Measurements from ENCODE around the gene ABCB11.
"Not testable (repeated sequence)": the region's sequence is repeated elsewhere in the genome, so short reads cannot be mapped to it uniquely, and the experiment has no call there.

Gene ABCB11

GRCh38 chr2:169015943-169016342 lies 15.2 kb downstream of the ABCB11 start:
- DNase-seq (ENCODE audit: low read depth): no peak
- TF ChIP-seq CTCF (conservative IDR thresholded peaks at IDR 0.05; ENCODE audit: control insufficient read depth, insufficient read depth, low read depth, low read length): no peak
- H3K4me3 ChIP-seq (ENCODE audit: control insufficient read depth, low read depth, low read length): no peak overlapping the region

- no peak for DNase-seq (ENCODE audit: low read depth)
- no peak for TF ChIP-seq CTCF (conservative IDR thresholded peaks at IDR 0.05; ENCODE audit: control insufficient read depth, insufficient read depth, low read depth, low read length)
- no peak overlapping the region for H3K4me3 ChIP-seq (ENCODE audit: control insufficient read depth, low read depth, low read length)
Observed at GRCh38 chr2:169014780-169015179, 16.3 kb downstream of the ABCB11 start.

GRCh38 chr2:169013628-169014026 lies 17.5 kb downstream of the ABCB11 start:
- no peak for TF ChIP-seq CTCF (conservative IDR thresholded peaks at IDR 0.05; ENCODE audit: control insufficient read depth, insufficient read depth, low read depth, low read length)
- no peak overlapping the region for H3K4me3 ChIP-seq (ENCODE audit: control insufficient read depth, low read depth, low read length)
- no peak for DNase-seq (ENCODE audit: low read depth)

GRCh38 chr2:169012812-169013627 lies 18.1 kb downstream of the ABCB11 start:
- peak; percentile 17 for DNase-seq (ENCODE audit: low read depth)
- H3K4me3 ChIP-seq (ENCODE audit: control insufficient read depth, low read depth, low read length): no peak overlapping the region
- no peak for TF ChIP-seq CTCF (conservative IDR thresholded peaks at IDR 0.05; ENCODE audit: control insufficient read depth, insufficient read depth, low read depth, low read length)

GRCh38 chr2:169012191-169012792 lies 18.8 kb downstream of the ABCB11 start:
- H3K4me3 ChIP-seq (ENCODE audit: control insufficient read depth, low read depth, low read length): not testable (repeated sequence)
- DNase-seq (ENCODE audit: low read depth): peak; percentile 50

- no peak for DNase-seq (ENCODE audit: low read depth)
- no peak for TF ChIP-seq CTCF (conservative IDR thresholded peaks at IDR 0.05; ENCODE audit: control insufficient read depth, insufficient read depth, low read depth, low read length)
- H3K4me3 ChIP-seq (ENCODE audit: control insufficient read depth, low read depth, low read length): no peak overlapping the region
Observed at GRCh38 chr2:169011698-169012097, 19.4 kb downstream of the ABCB11 start.

GRCh38 chr2:169010633-169011460 lies 20.3 kb downstream of the ABCB11 start:
- DNase-seq (ENCODE audit: low read depth): no peak
- TF ChIP-seq CTCF (conservative IDR thresholded peaks at IDR 0.05; ENCODE audit: control insufficient read depth, insufficient read depth, low read depth, low read length): no peak

More at GRCh38 chr2:169010633-169011460, 20.3 kb downstream of the ABCB11 start:
- H3K4me3 ChIP-seq (ENCODE audit: control insufficient read depth, low read depth, low read length): no peak overlapping the region
